GF-D8 (cell line): ENCODE measurements around the gene KCNQ1.

Source experiments
- DNase-seq: peaks from one replicate; lab custom pipeline; 2025; lab: John Stamatoyannopoulos, UW

The KCNQ1 gene

DNA sequence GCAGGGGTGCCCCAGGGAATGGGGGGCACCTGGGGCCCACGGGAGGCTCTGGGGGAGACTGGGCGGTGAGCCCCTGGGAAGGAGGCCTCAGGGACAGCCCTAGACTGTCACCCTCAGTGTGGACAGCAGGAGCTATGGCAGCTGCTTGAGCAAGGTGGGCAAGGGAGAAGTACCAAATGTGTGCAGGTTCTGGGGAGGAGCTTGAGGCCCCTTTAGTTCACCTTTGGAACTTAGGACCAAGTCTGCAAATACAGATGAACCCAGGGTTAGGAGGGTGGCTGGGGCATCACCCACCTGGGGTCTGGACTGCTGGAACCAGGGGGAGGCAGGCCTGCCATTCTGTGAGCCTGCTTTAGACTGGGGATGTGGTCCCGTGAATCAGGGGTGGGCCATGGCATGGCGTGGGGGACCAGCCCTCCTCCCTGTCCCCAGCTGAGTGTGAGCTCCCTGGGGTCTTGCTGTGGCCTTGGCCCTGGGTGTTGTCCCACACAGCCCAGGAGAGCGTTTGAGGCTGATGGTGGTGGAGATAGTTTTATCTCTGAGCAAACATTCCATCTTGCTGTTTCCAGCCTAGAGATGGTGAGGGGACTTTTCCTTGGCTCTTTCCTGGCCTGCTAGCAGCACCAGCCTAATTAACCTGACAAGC is 122.3 kb downstream of the KCNQ1 start:
- DNase-seq, result no peak

DNA sequence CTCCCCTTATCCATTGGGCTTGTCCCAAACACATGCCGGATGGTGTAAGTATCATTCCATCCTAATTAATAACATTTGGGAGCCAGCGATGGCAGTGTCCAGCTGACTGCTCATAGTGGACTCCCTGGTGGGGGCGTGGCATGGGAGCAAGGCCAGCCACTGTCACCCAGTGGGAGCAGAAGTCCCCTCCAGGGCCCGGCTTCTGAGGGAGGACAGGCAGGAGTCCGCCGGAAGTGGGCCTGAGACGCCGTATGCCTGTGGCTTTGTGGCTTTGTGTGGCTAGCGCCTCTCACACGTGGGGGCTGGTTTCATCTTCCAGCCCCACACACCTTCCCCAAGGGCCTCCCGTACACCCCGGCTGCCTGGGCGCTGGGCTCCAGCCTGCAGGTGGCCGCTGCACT is 124.5 kb downstream of the KCNQ1 start:
- DNase-seq, result no peak

DNA sequence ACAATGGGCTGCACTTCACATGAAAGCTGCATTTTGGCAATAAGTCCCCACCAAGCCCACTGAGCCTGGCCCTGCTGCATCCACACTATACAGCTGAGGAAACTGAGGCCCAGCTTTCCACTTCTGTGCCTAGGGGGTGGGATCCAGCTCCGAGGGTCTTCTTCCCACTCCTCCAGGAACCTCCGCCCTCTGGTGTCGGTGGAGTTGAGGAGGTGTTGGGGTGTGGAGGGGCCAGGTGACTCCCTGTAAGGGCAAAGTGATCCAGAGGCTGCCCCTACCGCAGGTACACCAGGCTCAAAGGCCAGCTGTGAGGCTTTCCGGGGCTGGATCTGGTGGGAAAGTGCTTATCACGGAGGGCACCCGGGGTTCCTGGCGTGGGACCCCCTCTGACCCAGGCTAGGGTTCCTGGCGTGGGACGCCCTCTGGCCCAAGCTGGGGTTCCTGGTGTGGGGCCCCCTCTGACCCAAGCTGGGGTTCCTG is 125.0 kb downstream of the KCNQ1 start:
- no peak for DNase-seq

DNA sequence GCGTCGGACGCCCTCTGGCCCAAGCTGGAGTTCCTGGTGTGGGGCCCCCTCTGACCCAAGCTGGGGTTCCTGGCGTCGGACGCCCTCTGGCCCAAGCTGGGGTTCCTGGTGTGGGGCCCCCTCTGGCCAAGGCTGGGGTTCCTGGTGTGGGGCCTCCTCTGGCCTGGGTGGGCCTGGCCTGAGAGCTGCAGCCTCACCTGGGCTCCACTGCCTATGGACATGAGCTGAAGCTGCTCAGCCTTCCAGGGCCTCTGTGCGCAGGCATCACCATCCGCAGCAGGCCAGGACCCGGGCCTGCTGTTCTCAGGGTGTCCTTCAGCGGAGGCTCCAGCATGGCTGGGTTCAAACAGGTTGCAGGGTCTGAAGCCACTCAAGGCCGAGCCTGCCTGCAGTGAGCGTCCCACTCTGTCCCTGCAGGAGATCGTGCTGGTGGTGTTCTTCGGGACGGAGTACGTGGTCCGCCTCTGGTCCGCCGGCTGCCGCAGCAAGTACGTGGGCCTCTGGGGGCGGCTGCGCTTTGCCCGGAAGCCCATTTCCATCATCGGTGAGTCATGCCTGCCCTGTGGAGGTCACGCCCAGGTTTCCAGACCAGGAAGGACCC is 125.5 kb downstream of the KCNQ1 start:
- no peak for DNase-seq

DNA sequence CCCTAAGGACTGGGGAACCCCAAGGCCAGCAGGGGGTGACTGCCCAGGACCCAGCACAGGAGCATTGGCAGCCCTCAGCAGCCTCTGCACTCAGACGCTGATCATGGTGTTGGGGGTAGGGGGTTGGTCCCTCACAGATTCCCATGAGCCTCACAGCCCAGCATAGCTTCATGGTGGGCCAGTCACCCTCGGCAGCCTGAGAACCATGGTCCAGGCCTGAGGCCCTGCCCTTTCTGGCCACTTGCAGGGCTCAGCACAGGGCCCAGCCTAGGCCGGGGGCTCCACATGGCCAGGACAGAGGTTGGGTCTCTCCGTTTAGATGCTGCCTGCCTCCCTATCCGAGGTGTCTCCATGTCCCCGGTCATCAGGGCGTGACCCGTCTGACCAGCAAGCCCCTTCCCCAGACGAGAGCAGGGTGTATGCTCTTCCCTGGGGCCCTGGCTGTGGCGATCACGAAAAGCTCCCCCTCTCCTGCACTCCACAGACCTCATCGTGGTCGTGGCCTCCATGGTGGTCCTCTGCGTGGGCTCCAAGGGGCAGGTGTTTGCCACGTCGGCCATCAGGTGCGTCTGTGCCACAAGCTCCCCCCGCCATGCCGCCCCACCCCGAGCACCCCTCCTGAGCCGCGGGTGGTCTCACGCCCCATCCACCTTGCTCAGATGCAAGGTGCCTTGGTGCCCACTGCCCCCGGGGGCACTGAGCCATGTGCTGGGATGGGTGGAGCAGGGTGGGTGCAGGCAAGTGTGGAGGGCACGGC is 126.2 kb downstream of the KCNQ1 start:
- no peak for DNase-seq

DNA sequence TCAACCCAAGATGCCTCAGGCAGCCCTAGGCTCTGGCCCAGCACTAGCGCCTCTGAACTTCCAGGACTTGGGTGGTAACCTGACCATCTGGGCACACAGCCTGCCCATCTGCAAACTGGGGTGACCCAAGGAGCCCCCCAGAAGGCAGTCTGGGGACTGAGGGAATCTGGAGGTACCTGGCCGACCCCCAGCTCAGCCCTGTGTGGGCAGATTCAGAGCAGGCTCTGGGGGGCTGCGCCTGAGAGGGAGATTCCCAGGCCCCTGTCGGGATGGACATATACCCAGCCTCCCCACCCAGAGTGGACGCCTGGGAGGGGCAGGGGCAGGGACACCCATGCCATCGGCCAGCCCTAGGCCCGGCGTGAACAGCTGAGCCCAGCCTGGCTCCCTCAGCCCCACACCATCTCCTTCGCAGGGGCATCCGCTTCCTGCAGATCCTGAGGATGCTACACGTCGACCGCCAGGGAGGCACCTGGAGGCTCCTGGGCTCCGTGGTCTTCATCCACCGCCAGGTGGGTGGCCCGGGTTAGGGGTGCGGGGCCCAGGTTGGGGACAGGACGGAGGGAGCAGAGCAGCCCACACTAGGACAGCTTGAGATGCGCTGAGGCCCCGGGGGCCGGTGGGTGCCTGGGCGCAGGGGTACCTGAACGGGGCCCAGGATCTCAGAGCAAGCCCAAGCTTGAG is 126.9 kb downstream of the KCNQ1 start:
- no peak for DNase-seq

DNA sequence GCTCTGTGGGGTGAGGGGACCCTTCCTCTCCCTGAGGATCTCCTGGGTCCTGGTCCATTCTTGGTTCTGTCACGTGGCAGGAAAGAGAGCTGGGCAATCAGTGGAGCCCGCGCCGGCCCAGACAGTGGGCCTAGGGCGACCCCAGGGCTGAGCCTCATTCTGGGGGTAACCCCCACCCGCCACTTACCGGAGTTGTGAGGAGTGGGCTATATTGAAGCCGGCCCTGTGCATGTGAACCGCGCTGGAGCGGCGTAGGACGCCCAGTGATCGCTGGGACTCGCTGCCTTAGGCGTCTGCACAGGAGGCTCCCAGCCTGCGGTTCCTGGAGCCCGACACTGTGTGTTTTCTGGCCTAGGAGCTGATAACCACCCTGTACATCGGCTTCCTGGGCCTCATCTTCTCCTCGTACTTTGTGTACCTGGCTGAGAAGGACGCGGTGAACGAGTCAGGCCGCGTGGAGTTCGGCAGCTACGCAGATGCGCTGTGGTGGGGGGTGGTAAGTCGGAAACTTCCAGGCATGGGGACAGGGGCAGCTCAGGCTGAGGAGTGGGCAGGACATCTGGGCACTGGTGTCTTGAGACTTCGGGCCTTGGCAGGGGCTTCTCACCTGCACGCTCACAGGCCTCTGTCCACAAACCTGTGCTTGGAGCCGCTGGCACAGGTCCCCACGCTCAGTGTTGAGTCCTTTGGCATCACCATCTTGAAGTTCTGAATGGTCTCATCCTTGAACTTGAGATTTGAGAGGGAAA is 127.9 kb downstream of the KCNQ1 start:
- no peak for DNase-seq

DNA sequence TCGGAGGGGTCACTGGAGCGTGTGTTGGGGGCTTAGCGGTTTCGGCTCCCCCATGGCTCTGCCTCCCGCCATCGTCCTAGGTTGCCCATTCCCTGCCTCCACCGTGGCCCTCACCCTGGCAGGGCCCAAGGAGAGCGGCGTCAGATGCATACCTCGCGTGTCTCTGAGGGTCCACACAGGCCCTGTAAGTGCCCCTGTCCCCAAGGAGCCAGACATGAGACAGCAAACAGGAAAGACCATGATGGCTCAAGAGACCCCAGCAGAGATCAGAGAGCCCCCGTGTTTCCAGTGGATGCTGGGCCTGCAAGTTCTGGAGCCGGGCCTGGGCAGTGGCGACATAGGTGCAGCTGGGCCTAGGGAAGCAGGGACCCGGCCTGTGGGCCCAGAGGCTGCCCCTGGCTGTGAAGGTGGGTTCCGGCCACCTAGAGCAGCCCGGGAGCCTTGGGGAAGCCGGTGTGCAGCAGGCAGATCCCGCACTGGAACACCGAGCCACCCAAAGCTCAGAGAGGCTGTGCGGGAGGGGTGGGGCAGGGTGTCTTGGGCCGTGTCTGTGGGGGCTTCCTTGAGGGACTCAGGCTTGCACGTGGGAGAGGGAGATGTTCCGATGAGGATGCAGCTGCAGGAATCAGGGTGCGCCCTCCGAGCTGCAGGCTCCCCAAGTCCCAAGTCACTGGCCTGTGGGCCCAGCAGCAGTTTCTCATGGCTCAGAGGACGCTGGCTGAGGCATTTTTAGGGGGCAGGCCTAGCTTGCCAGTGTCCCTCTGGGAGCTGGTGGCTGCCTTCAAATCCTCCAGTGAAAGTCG is 128.6 kb downstream of the KCNQ1 start:
- DNase-seq, result no peak

DNA sequence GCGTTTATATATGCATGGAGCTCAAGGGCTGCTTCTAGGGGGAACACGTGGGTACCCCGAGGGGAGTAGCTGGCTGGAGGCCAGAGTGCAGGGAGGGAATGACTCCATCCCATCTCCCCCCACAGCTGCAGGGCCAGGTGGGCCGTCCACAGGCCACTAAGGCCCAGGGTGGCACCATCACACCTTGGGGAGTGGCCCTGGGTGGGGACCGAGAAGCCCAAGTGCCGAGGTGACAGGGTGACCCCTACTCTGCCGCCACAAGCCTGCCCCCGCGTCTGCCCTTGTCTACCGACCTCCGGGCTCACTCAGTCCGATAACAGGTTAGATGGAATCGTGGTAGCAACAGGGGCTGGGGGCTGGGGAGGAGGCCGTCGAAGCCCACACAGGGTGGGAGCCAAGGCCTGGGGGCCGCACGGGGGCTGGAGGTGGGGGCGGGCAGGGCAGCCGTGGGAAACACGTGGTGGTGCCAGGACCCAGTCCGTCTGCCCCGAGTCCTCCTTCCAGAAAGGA is 129.3 kb downstream of the KCNQ1 start:
- no peak for DNase-seq

DNA sequence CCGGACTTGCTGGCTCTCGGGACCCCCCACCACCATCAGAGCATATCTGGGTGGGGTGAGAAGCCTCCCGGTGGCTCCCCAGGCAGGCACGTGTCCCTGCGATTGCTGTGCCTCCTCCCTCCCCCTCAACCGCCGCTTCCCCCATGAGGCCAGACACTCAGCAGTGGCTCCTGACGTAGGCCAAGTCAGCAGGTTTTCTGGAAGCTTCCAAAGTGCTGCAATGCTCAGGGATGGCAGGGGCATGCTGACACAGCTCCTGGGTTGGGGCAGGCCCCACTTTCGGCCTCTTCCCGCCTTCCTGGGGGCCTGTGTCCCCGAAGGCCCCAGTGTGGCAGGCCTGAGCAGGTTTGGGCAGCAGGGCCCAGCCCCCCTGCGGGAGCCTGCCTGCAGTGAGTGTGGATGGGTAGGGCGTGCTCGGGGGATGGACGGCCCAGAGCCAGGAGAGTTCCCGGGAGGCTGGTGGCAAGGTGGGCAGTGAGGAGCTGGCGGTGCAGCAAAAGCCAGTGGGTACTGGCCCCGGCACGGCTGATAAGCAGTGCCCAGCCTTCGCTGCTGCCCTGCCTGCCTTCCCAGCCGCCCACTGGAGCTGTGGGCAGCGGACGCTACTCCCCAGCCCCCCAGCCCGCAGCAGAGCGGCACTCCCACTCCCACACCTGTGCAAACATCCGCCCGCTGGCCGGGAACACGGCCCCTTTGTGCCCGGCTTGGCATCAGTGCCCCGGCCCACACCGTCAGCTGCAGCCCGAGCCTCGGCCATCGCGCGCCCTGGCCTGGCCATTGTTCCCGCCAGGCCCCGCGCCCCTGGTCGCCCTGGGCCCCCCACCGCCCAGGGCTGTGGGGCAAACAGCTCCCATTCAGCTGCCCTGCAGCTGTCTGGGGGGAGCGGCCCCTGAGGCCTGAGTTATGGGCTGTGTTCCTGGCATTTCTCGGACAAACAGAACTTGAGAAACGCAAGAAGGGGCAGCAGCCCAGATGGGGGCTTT is 130.0 kb downstream of the KCNQ1 start:
- no peak for DNase-seq

DNA sequence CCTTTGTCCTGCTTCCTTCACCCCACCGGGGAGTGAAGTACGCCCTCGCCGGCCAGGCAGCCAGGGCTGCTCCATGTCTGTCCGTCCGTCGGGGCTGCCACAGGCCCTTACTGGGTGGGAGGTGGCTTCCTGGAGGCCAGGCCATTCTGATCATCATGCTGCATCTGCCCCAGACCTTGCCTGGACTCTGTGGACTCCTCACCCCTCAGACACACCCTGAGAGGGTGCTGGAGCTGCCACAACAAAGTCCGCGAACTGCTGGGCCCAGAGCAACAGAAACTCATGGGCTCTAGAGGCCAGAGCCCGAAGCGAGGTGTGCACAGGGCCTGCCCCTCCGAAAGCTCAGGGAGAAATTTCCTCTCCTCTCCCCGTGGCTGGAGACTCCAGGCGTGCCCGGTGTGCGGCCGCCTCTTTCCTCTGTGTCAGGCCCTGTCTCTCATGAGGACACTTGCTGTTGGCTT is 130.8 kb downstream of the KCNQ1 start:
- DNase-seq, result no peak

DNA sequence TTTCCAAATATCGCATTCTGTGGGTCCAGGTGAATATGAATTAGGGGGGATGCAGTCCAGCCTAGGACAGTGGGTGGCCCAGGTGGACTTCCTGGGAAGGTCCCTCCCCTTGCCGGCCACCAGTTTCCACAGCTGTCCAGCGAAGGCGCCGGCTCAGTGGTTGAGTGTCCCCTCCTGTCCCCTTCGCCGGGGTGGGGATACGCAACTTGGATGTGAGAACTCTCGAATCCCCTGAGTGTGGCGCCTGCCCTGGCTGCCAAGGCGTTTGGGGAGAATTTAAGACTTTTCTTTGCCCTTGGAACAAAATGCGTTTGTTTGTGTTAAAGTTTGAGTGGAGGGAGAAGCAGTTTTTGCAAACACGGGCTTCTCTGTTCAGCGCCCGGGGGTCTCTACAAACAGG is 131.3 kb downstream of the KCNQ1 start:
- DNase-seq, result no peak

GRCh38 chr11:2576549-2576948 is 131.7 kb downstream of the KCNQ1 start:
- DNase-seq, result no peak

DNA sequence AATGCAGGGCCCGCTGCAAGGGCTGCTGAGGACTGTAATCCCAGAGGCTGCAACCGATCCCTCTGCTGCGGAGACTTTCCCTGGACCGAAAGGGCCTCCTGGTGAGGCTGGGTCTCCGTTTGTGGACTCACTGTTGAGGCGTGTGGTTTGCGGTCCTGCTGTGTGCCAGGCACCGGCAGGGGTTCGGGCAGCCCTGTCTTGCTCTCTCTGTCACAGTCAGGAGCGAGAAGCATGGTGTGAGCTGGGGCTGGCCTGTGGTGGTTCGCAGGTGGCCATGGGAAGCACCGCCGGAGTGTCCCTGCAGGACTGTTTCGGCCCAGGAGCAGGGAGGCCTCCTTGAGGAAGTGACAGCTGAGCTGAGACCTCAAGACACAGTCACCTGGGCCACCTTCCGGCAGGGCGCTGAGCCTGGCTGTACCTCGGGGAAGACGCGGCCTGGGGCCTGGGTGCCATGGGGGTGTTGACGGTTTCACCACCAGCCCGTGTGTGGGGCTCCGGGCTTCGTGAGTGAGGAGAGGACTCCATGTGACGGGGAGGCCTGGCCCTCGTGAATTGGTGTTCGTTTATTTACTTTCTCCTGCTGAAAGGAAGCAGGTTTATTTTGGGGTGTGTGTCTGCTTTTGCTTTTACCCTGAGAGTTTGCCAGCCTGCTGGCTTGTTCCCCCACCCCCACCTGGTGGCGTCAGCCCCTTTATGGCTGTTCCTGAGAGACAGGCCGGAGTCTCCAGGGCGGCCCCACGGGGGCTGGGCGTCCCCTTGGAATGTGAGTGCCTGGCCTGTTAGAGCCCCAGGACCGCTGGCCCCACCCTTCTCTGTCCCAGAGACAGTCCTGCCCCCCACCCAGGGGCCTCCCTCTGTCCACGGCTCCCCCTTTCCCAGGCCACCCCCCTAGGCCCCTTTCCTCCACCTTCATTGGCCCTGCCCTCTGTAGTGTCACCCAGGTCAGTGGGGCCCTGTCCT is 132.5 kb downstream of the KCNQ1 start:
- no peak for DNase-seq

DNA sequence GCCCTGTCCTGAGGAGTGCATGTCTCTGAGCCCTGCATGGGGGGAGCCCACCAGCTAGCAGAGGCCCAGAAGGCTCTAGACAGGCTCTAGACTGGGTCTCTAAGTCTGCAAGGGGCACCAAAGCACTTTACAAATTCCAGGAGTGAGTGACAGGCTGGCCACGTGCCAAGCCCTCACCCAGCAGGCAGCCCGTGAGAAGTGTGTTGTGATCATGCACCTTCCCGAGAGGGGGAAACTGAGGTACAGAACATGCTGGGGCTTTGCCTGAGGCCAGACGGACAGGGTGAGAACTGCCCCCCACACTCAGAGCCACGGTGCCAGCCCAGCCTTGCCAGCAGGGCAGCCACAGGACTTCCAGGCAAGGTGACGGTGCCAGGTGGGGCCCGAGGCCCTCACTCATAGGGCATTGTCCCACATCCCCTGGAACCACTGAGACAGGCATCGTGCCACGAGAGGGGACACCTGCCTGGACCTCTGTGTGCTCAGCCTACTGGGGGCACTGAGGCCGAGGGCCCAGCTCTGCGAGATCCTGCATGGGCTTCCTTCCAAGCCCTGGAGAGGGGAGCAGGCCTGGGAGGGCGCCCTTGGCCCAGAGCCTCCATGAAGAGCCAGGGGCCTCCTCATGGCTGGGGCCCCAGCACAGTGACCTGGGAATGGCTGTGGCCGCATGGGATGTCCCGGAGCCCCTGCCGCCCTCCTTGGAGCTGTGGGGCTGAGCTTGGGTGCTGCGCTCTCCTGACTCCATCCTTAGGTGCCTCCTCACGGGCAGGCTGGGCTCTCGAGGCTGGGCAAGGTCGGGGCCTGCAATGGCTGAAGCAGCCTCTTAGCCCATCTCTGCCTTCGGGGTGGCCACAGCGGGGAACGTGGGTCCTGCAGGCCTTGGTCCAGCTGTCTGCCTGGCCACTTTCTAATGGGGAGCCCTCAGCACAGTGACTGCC is 133.5 kb downstream of the KCNQ1 start:
- no peak for DNase-seq

DNA sequence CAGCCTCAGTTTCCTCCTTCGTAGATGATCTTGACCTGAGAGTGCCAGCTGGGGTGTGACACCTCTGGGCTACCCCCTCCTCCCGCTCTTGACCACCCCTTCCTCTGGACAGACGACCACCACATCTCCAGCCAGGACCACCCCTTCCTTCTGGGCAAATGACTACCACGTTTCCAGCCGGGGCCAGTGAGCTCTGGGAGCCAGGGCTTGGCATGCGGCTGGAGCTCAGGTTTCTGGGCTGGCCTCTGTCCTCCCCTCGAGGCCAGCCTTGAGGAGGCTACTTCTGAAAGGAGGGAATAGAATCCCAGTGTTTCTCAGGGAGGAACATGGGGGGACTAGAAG is 134.1 kb downstream of the KCNQ1 start:
- no peak for DNase-seq

DNA sequence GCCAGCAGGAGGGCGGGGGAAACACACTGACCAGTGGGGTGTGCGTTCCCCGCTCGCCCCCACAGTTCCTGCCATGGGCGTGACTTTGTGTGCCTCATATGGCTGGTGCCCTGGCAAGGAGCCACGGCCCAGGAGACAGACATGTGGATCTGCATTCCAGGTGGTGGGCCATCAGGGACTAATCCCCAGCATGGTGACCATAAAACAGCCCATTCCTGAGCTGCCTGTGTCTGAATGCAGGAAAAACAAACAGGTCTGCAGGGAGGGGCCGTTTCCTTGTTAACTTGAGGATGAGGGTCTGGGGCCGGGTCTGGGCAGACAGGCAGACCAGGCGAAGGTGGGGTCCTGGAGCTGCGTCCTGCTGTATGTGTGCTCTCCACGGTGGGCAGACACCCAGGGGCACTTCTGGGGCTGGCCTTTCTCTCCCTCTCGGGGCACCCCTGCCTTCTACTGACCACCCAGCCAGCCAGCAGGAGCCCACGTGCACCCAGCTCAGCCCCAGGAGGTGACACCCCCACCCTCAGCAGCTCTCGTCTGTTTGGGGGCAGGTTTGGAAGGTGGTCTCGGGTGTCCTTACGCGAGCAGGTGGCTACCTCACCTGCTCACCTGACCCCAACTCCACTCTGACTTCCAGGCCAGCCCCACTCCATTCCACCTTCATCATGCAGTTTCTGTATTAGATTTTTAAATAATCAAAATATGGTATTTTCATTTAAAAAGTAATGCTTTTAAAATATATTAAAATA is 134.7 kb downstream of the KCNQ1 start:
- no peak for DNase-seq
